Activated naive CD4-positive, alpha-beta T cell treated with anti-CD3 and anti-CD28 coated beads, Interleukin-2, amount 50 U/mL, for 72 hours (primary cell): ENCODE measurements around the gene ARL6IP4. TPM values are rescaled to one million over a fixed set of nuclear protein-coding genes. Genes with fewer than 3 reads are reported as not detected.
"Not testable (repeated sequence)": the region's sequence is repeated elsewhere in the genome, so short reads cannot be mapped to it uniquely, and the experiment has no call there.

ENCODE experiments used
- ATAC-seq, 2 donors: fragments of 150-1000 bp; cut with Tn5 transposase; 2 replicates each; pipeline ENCODE4 v1.10.0; 2021; ENCODE audit warnings: mild to moderate bottlenecking in 2 of 2, moderate library complexity in 2 of 2
- DNase-seq, 2 donors: peaks; one replicate each; pipeline ENCODE4 v3.0.0; 2021 to 2022; ENCODE audit warnings: low spot score in 2 of 2
- H3K27ac Mint-ChIP-seq, 2 donors: one replicate each; pipeline ENCODE4 v1.8.0; 2022; ENCODE audit warnings: mild to moderate bottlenecking in 2 of 2, mixed read lengths in 2 of 2
- H3K36me3 Mint-ChIP-seq, 2 donors: one replicate each; pipeline ENCODE4 v1.8.0; 2022; ENCODE audit warnings: mixed read lengths in 2 of 2
- H3K9me3 Mint-ChIP-seq, 2 donors: one replicate each; pipeline ENCODE4 v1.8.0; 2022; ENCODE audit warnings: mixed read lengths in 2 of 2
- total RNA-seq, 2 donors: library from RNA; stranded (reverse); gene quantifications; one replicate each; pipeline ENCODE4 v1.2.3, GENCODE V29; 2022

ARL6IP4 gene
- 100 to 1,000 TPM in 1 of 2 donors, 10 to 100 TPM in 1; 99.9 to 180 TPM for total RNA-seq

DNA sequence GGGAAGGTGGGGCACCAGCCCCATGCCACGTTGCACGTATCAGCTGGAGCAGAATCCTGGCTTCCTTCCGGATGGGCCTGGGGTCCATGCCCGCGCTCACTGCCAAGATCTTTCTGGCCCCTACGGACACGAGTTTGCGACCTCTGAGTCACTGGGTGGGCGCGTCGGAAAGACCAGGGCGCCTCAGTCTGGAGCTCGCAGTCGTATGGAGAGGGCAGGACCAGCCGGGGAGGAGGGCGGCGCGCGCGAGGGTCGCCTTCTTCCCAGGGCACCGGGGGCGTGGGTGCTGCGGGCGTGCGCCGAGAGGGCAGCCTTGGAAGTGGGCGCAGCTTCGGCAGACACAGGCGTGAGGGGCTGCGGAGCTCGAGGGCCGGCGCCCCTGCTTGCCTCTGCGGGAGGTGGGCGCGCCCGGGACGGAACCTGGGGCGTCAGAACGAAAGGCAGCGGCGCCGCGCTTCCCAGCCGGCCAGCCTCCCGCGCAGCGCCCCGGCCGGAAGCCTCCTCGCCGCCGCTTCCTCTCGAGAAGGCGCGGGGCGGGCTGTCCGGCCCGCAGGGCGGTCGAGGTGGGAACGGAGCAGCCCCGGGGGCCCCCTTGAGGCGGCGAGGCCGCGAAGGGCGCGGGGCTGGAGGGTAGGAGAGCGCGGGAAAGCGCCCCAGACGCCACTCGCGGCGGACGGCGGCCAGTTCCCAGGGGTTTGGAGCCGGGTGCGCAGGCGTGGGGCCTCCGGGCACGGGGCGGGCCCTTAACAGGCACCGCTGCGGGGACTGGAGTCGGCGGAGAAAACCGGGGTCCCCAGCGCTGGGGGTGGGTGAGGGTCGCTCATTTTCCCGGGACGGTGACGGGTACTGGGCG lies at the start of gene ARL6IP4:
TSS of gene ARL6IP4 (plus strand) at position 499 of the 853 bp plus-strand sequence. CDS start 459 bp downstream, outside the sequence.
- DNase-seq (peak; percentile 64 to 73), ATAC-seq (peak; percentile 72 to 73)
- Mint-ChIP-seq H3K36me3 (peaks cover 18 to 22% of the 10 kb centered on the region in 2 donors), H3K9me3 (no peaks in the 10 kb centered on the region), H3K27ac (peak within 1 kb of the TSS; percentile 92 to 95)

- DNase-seq (no peak), ATAC-seq (no peak)
- no peaks in the 10 kb centered on the region for H3K9me3 Mint-ChIP-seq
- no peak overlapping the region for H3K27ac Mint-ChIP-seq
- H3K36me3 Mint-ChIP-seq: no peaks in the 10 kb centered on the region
These were observed 48.3 kb upstream of the ARL6IP4 start for GRCh38 chr12:122932207-122932606.

GRCh38 chr12:122934722-122935121 lies 45.8 kb upstream of the ARL6IP4 start:
- DNase-seq (no peak), ATAC-seq (no peak)
- Mint-ChIP-seq H3K9me3 (no peaks in the 10 kb centered on the region), H3K27ac (no peak overlapping the region), H3K36me3 (no peaks in the 10 kb centered on the region)

DNA sequence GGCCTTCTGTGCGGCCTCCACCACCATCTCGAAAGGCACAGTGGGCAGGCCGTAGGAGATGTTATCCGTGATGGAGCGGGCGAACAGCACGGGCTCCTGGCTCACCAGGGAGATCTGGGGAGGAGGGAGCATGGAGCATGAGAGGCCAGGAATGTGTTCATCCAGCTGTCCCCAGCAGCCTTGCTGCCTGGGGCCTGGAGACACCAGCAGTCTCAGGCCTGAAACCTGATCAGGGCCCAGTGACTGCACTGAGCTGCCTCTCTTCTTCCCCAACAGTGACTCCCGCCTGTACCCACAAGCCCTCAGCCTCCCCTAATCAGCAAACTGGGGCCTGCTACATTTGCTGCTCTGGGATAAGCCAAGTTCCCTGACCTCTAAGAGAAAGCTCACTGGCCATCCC lies 45.2 kb upstream of the ARL6IP4 start:
- ATAC-seq: no peak
- H3K27ac Mint-ChIP-seq: no peak overlapping the region
- H3K36me3 Mint-ChIP-seq: no peaks in the 10 kb centered on the region

DNA sequence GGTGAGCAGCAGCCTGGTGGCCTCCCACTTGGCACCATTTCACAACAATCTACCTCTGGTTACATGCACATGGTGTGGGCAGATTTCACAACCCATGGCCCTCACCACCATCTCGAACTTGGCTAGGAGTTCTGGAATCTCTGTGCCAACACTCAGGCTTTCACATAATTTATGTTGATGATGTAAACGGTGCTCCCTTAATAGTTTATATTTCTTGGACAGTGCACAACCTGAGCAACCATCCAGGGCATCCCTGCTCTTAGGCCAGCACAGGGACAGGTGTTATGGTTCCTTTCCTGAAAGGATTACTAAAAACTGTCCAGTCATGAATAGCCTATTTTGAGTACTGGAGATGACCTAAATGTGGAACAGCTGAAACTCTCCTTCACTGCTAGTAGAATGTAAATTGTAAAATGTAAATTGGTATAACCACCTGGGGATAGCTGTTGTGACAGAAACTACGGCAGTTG lies 42.8 kb upstream of the ARL6IP4 start:
- Mint-ChIP-seq H3K9me3 (no peaks in the 10 kb centered on the region), H3K36me3 (no peaks in the 10 kb centered on the region), H3K27ac (no peak overlapping the region)
- ATAC-seq (no peak), DNase-seq (no peak)

More for the DNA sequence above, 45.2 kb upstream of the ARL6IP4 start:
- no peak for DNase-seq
- H3K9me3 Mint-ChIP-seq: no peaks in the 10 kb centered on the region

DNA sequence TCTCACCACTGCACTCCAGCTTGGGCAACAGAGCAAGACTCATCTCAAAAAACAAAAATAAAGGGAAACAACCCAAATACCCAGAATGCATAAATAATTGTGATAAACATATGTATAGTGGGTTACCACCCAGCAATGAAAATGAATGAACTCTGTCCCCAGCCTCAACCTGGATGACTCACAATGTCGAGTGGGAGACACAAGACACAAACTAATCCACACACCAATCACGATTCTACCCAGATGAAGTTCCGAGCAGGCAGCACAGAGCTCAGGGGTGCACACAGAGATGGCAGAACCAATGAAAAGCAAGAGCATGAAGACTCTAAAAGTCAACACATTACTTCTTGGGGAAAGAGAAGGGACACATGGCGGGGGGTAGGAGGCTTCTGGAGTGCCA lies 41.4 kb upstream of the ARL6IP4 start:
- Mint-ChIP-seq H3K27ac (no peak overlapping the region), H3K36me3 (no peaks in the 10 kb centered on the region), H3K9me3 (no peaks in the 10 kb centered on the region)
- DNase-seq: no peak
- no peak for ATAC-seq

GRCh38 chr12:122941351-122941750 lies 39.1 kb upstream of the ARL6IP4 start:
- H3K9me3 Mint-ChIP-seq, DNase-seq, H3K36me3 Mint-ChIP-seq, ATAC-seq, H3K27ac Mint-ChIP-seq: not testable (repeated sequence)

DNA sequence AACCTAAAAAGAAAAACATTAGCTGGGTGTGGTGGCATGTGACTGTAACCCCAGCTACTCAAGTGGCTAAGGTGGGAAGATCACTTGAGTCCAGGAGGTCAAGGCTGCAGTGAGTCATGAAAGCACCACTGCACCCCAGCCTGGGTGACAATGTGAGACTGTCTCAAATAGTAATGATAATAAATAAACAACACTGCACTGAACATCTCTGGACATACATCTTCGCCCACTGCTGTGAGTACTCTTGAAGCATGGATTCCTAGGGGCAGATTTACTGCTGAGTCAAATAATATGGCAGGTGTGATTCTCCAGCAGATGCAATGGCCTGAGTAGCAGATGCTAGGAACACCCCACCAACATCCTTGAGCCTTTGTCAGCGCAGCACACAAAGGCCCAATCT lies 37.8 kb upstream of the ARL6IP4 start:
- DNase-seq (no peak), ATAC-seq (no peak)
- H3K36me3 Mint-ChIP-seq: no peaks in the 10 kb centered on the region
- H3K9me3 Mint-ChIP-seq: no peaks in the 10 kb centered on the region
- peak overlapping the region in 1 of 2 donors; percentile 32 for H3K27ac Mint-ChIP-seq

- no peak for ATAC-seq
- Mint-ChIP-seq H3K36me3 (no peaks in the 10 kb centered on the region), H3K27ac (peak overlapping the region; percentile 22 to 32), H3K9me3 (no peaks in the 10 kb centered on the region)
- no peak for DNase-seq
These were observed 37.3 kb upstream of the ARL6IP4 start for GRCh38 chr12:122943196-122943595.

- ATAC-seq (no peak), DNase-seq (no peak)
- Mint-ChIP-seq H3K27ac (peak overlapping the region in 1 of 2 donors; percentile 71), H3K36me3 (no peaks in the 10 kb centered on the region), H3K9me3 (no peaks in the 10 kb centered on the region)
These were observed 35.6 kb upstream of the ARL6IP4 start for GRCh38 chr12:122944605-122945592.

- Mint-ChIP-seq H3K9me3 (no peaks in the 10 kb centered on the region), H3K27ac (peak overlapping the region; percentile 71 to 92), H3K36me3 (no peaks in the 10 kb centered on the region)
- peak; percentile 98 to 99 for ATAC-seq
- peak; percentile 84 to 95 for DNase-seq
These were observed 33.7 kb upstream of the ARL6IP4 start for GRCh38 chr12:122946690-122947341.

DNA sequence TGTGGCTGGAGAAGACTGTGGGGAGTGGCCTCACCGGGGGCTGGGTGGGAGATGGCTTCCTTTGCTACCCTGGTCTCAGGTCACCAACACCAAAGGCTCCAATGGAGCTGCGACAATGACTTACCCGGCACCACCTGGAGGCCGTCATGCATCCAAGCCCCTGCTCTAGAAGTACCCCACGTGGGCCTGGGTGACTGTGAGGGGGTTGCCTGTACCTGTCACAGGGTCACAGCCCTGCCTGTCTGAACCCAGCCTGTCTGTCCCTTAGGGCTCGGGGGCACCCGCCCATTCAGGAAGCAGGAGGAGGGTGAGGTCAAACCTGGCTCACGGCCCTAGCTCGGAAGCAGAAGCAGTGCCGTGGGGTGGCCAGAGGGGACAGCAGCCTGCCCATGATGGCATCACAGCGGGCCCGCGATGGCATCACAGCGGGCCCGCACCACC lies 33.1 kb upstream of the ARL6IP4 start:
- peak overlapping the region; percentile 71 to 92 for H3K27ac Mint-ChIP-seq

GRCh38 chr12:122948605-122949004 lies 31.9 kb upstream of the ARL6IP4 start:
- H3K27ac Mint-ChIP-seq: peak overlapping the region in 1 of 2 donors; percentile 71
- H3K36me3 Mint-ChIP-seq: no peaks in the 10 kb centered on the region
- DNase-seq (no peak), ATAC-seq (no peak)
- H3K9me3 Mint-ChIP-seq: no peaks in the 10 kb centered on the region

More for the DNA sequence above, 33.1 kb upstream of the ARL6IP4 start:
- DNase-seq (no peak), ATAC-seq (no peak)
- Mint-ChIP-seq H3K36me3 (no peaks in the 10 kb centered on the region), H3K9me3 (no peaks in the 10 kb centered on the region)

- Mint-ChIP-seq H3K9me3 (no peaks in the 10 kb centered on the region), H3K27ac (no peak overlapping the region), H3K36me3 (no peaks in the 10 kb centered on the region)
- ATAC-seq: no peak
- no peak for DNase-seq
These were observed 31.1 kb upstream of the ARL6IP4 start for GRCh38 chr12:122949405-122949804.

- DNase-seq (no peak), ATAC-seq (no peak)
- H3K36me3 Mint-ChIP-seq: no peaks in the 10 kb centered on the region
- H3K9me3 Mint-ChIP-seq: no peaks in the 10 kb centered on the region
- no peak overlapping the region for H3K27ac Mint-ChIP-seq
These were observed 30.4 kb upstream of the ARL6IP4 start for GRCh38 chr12:122949816-122950675.
